ENCODE measurements around the gene HNRNPC.

GRCh38 chr14:21204167-21205025 lies 64.8 kb downstream of the HNRNPC start:
- TF ChIP-seq CTCF (IDR thresholded peaks at IDR 0.05) (no peak), POLR2A (IDR thresholded peaks at IDR 0.05; ENCODE audit: low read depth) (no peak), EP300 (IDR thresholded peaks at IDR 0.05) (no peak)

Data from esophagus muscularis mucosa (tissue), 4 donors.